Panc1 (cell line): ENCODE measurements around the gene POLR2F. TPM values are rescaled to one million over a fixed set of nuclear protein-coding genes. Genes with fewer than 3 reads are reported as not detected.

Experiments
- ATAC-seq: fragments of 200-7000 bp; cut with Tn5 transposase; 2 replicates; pipeline ENCODE4 v1.9.1; 2020; ENCODE audit warnings: mild to moderate bottlenecking, moderate library complexity
- BruUV-seq: library from RNA; stranded (reverse); fragments of 400-500 nt; replicated peaks from 2 replicates; lab custom pipeline; 2021; lab: Mats Ljungman, UMichigan
- CTCF ChIA-PET: fragments of 300-600 bp; sonication (Branson Sonifier 250); formaldehyde crosslinking; loops from one replicate; lab custom pipeline; 2022; ENCODE audit warnings: antibody characterized with exemption; lab: Charles Lee
- POLR2A ChIA-PET: fragments of 300-600 bp; sonication (Branson Sonifier 250); formaldehyde crosslinking; loops from one replicate; lab custom pipeline; 2022; ENCODE audit warnings: antibody characterized with exemption; lab: Charles Lee
- DNase-seq: peaks from one replicate; pipeline ENCODE4 v3.0.0-alpha.2; 2010; ENCODE audit warnings: low read depth, low spot score
- H3K27ac ChIP-seq: 2 replicates; pipeline ENCODE4 v1.5.1; 2011; ENCODE audit warnings: mild to moderate bottlenecking, low read length, inconsistent platforms
- H3K27me3 ChIP-seq: fragments of 200-500 bp; sonication (Bioruptor generic); 2 replicates; pipeline ENCODE4 v1.6.0; 2014; ENCODE audit warnings: low read length, inconsistent platforms; ENCODE audit not compliant: control insufficient read depth, insufficient read depth
- H3K36me3 ChIP-seq: fragments of 200-500 bp; sonication (Bioruptor generic); 2 replicates; pipeline ENCODE4 v1.5.1; 2014; ENCODE audit warnings: inconsistent platforms, mild to moderate bottlenecking, low read length, moderate library complexity; ENCODE audit not compliant: control insufficient read depth, insufficient read depth
- H3K4me1 ChIP-seq: 2 replicates; pipeline ENCODE4 v1.5.1; 2011; ENCODE audit warnings: inconsistent platforms, mild to moderate bottlenecking, low read length, moderate library complexity; ENCODE audit not compliant: control insufficient read depth, insufficient read depth
- H3K4me3 ChIP-seq, 2 experiments: 2 replicates each; pipeline ENCODE4 v1.5.1; 2011 to 2012; ENCODE audit warnings: low read depth in 2 of 2, low read length in 2 of 2, mild to moderate bottlenecking in 2 of 2, inconsistent platforms in 1 of 2, moderate library complexity in 1 of 2
- H3K9me3 ChIP-seq: fragments of 200-500 bp; sonication (Bioruptor generic); 2 replicates; pipeline ENCODE4 v1.5.1; 2014; ENCODE audit warnings: low read depth, mild to moderate bottlenecking, inconsistent platforms, low read length, moderate library complexity; ENCODE audit not compliant: control insufficient read depth, insufficient read depth
- CTCF ChIP-seq: fragments of 450-650 bp; IDR thresholded peaks from 2 replicates; pipeline ENCODE4 v1.5.1; 2017; ENCODE audit warnings: mild to moderate bottlenecking
- POLR2AphosphoS5 ChIP-seq: IDR thresholded peaks from 2 replicates; pipeline ENCODE4 v1.6.1; 2012; ENCODE audit warnings: mild to moderate bottlenecking, low read depth, low read length, moderate library complexity
- SIN3A ChIP-seq: IDR thresholded peaks from 2 replicates; pipeline ENCODE4 v1.6.1; 2012; ENCODE audit warnings: low read depth, mild to moderate bottlenecking, low read length, moderate library complexity, borderline replicate concordance; ENCODE audit not compliant: insufficient read depth
- TCF7L2 ChIP-seq: IDR thresholded peaks from 2 replicates; pipeline ENCODE4 v1.6.1; 2011; ENCODE audit warnings: mild to moderate bottlenecking, low read depth, low read length, inconsistent platforms
- in situ Hi-C: cut with HindIII; loops from 2 replicates; pipeline ENCODE4 v1.10.0; 2016; ENCODE audit warnings: low sequenced_read_pairs, low pct_unique_long_range_greater_than_20kb
- intact Hi-C: fragments of 100-400 bp; cut with micrococcal nuclease; formaldehyde crosslinking; loops from one replicate; pipeline ENCODE4 v1.10.0; 2022; ENCODE audit not compliant: unreplicated experiment
- total RNA-seq: library from RNA; stranded (reverse); gene quantifications from one replicate; pipeline ENCODE4 v1.2.1, GENCODE V29; 2021; ENCODE audit not compliant: unreplicated experiment
- TF ChIP-seq, protein P1 (sequence below), 2 experiments: IDR thresholded peaks; 2 replicates each; pipeline ENCODE4 v1.6.1; 2011 to 2012; ENCODE audit warnings: low read depth in 2 of 2, control low read depth in 1 of 2, low read length in 1 of 2, mild to moderate bottlenecking in 1 of 2, moderate library complexity in 1 of 2; ENCODE audit not compliant: insufficient read depth in 1 of 2

POLR2F gene
- total RNA-seq, 1 experiment from 2014 or later: 89.7 TPM

GRCh38 chr22:37985751-37986281 is 32.3 kb downstream of the POLR2F start:
- no peaks in the 10 kb centered on the region for H3K9me3 ChIP-seq
- DNase-seq (no peak), ATAC-seq (no peak)
- H3K4me1 ChIP-seq: no peaks in the 10 kb centered on the region
- no peaks in the 10 kb centered on the region for H3K27me3 ChIP-seq
- POLR2A ChIA-PET: no interaction called here
- CTCF ChIA-PET: no interaction called here
- no TSS peak for BruUV-seq
- in situ Hi-C loops: no loop called here
- TF ChIP-seq TCF7L2 (no peak), SIN3A (no peak), CTCF (no peak), POLR2AphosphoS5 (no peak)
- TF ChIP-seq, protein P1, sequence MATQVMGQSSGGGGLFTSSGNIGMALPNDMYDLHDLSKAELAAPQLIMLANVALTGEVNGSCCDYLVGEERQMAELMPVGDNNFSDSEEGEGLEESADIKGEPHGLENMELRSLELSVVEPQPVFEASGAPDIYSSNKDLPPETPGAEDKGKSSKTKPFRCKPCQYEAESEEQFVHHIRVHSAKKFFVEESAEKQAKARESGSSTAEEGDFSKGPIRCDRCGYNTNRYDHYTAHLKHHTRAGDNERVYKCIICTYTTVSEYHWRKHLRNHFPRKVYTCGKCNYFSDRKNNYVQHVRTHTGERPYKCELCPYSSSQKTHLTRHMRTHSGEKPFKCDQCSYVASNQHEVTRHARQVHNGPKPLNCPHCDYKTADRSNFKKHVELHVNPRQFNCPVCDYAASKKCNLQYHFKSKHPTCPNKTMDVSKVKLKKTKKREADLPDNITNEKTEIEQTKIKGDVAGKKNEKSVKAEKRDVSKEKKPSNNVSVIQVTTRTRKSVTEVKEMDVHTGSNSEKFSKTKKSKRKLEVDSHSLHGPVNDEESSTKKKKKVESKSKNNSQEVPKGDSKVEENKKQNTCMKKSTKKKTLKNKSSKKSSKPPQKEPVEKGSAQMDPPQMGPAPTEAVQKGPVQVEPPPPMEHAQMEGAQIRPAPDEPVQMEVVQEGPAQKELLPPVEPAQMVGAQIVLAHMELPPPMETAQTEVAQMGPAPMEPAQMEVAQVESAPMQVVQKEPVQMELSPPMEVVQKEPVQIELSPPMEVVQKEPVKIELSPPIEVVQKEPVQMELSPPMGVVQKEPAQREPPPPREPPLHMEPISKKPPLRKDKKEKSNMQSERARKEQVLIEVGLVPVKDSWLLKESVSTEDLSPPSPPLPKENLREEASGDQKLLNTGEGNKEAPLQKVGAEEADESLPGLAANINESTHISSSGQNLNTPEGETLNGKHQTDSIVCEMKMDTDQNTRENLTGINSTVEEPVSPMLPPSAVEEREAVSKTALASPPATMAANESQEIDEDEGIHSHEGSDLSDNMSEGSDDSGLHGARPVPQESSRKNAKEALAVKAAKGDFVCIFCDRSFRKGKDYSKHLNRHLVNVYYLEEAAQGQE (IDR thresholded peaks at IDR 0.05; ENCODE audit: insufficient read depth in 1 of 2, low read depth in 2 of 2, low read length in 1 of 2): no peak
- intact Hi-C loops: no loop called here
- no peaks in the 10 kb centered on the region for H3K36me3 ChIP-seq
- no peak overlapping the region for H3K27ac ChIP-seq
- H3K4me3 ChIP-seq: no peak overlapping the region

DNA sequence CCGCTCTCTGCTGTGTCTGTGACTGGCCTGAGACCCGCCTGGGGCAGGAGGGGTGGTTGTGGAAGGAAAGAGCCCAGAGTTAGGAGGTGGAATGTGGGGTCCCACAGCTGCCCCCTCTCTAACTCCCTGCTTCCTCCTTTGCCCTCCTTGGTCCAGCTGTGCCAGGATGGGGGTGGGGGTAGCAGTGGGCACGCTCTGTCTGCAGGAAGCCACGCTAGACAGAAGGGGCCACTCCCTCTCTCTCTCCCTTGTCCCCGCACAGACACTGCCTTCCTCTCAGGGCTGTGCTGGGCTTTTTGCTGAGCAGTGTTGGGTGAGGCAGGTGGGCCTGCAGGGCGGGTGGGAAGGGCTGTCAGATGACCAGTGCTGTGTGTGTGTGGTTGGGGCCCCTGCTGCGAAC is 32.9 kb downstream of the POLR2F start:
- intact Hi-C loops (no loop called here), in situ Hi-C loops (no loop called here)
- ChIA-PET POLR2A (no interaction called here), CTCF (no interaction called here)
- no peaks in the 10 kb centered on the region for H3K27me3 ChIP-seq
- no peaks in the 10 kb centered on the region for H3K9me3 ChIP-seq
- no TSS peak for BruUV-seq
- DNase-seq: no peak
- TF ChIP-seq CTCF (no peak), TCF7L2 (no peak), POLR2AphosphoS5 (no peak), SIN3A (no peak)
- TF ChIP-seq, protein P1 (IDR thresholded peaks at IDR 0.05; ENCODE audit: insufficient read depth in 1 of 2, low read depth in 2 of 2, low read length in 1 of 2): no peak
- no peak overlapping the region for H3K4me3 ChIP-seq
- H3K4me1 ChIP-seq: no peaks in the 10 kb centered on the region
- H3K27ac ChIP-seq: no peak overlapping the region
- no peaks in the 10 kb centered on the region for H3K36me3 ChIP-seq
- no peak for ATAC-seq
